HG02571 (cell line): ENCODE measurements around the gene MAP7D2.

Source experiments
- ATAC-seq: cut with Tn5 transposase; IDR thresholded peaks from one replicate; pipeline ENCODE4 v1.9.1; 2021; ENCODE audit warnings: mild to moderate bottlenecking, moderate library complexity; ENCODE audit not compliant: unreplicated experiment

MAP7D2 gene

GRCh38 chrX:20046223-20046622, 70.5 kb downstream of the MAP7D2 start:
- ATAC-seq: no peak

GRCh38 chrX:20042221-20042620, 74.5 kb downstream of the MAP7D2 start:
- no peak for ATAC-seq

DNA sequence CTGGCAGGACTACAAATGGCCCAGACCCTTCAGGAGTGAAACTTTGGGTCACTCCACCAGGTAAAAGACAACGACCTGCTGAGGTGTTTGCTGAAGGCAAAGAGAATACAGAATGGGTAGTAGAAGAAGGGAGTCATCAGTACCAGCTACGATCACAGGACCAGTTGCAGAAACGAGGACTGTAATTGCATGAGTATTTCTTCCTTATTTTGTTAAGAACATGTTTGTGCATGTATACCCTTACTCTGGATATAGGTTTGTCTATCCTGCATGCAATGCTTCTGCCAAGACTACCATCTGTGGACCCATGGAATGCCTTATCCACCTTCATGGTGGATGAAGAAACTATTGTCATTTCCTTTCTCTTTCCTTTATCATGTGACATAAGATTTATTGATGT, 77.7 kb downstream of the MAP7D2 start:
- ATAC-seq: no peak

- ATAC-seq: no peak
Measured at GRCh38 chrX:20037186-20037585, 79.5 kb downstream of the MAP7D2 start.

DNA sequence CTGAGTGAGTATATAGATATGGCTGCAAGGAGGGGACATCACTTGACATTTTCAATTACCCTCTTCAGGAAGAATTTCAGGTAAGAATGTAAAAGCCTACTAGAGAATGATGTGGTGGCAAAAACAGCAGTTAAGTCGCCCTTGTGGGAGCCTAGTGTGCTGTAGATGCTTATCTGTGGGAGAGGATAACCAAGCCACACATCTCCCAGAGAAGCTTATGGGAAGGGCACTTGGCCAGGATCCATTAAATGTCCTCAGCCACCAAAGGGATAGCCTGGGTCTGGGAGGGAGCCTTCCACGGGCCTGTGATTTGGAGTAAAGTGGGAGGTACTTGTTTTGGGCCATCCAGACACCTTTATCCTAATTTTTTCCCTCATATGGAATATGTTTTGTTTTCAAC, 84.5 kb downstream of the MAP7D2 start:
- no peak for ATAC-seq

- ATAC-seq: no peak
Measured at GRCh38 chrX:20029728-20030127, 87.0 kb downstream of the MAP7D2 start.

- no peak for ATAC-seq
Measured at GRCh38 chrX:20028588-20028987, 88.1 kb downstream of the MAP7D2 start.

DNA sequence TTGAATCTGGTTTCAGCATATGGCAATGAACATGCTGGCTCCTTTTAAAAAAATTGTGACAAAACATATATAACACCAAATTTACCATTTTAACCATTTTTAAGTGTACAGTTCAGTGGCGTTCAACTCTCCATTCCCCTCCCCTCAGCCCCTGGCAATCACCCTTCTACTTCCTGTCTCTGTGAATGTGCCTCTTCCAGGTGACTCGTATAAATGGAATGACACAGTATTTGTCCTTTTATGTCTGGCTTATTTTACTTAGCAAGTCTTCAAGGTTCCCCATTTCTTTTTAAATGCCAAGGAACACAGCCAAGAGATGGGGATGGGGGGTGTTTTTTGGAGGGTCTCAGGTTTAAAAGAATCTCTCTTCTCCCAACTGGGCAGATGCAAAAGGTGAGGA, 90.4 kb downstream of the MAP7D2 start:
- no peak for ATAC-seq

DNA sequence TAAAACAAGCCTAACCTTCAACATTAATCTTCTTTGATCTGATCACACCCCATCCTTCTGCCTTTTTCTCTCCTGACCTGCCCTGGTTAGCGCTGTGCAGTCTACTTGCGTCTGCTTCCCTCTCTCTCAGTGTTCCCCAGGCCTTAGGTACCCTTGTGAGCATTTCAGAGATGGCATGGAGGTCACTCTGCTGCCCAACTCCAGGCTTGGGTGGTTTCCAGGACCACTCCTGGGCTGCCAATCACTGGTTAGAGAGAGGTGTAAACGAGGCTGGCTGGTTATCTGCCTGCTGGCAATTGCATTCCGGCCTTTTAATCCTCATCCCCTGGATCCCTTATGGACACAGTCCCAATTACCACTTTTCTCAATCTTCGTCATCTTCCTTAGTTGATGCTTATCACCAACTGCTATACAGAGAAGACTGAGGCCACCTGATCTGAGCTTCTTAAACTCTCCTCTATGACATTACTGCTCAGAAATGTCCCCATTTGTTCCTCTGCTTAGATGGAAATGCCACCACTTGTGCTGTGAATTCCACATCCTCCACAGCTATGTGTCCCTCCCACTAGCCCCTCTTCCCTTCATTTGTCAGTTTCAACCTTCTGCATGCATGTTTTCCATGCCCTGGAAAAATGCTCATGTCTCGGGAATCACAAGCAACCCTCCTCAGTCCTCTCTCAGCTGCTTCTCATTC, 96.9 kb downstream of the MAP7D2 start:
- no peak for ATAC-seq

- no peak for ATAC-seq
Measured at GRCh38 chrX:20016616-20016945, 100.1 kb downstream of the MAP7D2 start.

GRCh38 chrX:20015945-20016615, 100.6 kb downstream of the MAP7D2 start:
- ATAC-seq: no peak

GRCh38 chrX:20015422-20015821, 101.3 kb downstream of the MAP7D2 start:
- no peak for ATAC-seq

- no peak for ATAC-seq
Measured at GRCh38 chrX:20011608-20012007, 105.1 kb downstream of the MAP7D2 start.

GRCh38 chrX:20007962-20008622, 108.6 kb downstream of the MAP7D2 start:
- ATAC-seq: no peak

GRCh38 chrX:20005883-20006282, 110.8 kb downstream of the MAP7D2 start:
- ATAC-seq: no peak

- no peak for ATAC-seq
Measured at GRCh38 chrX:20001588-20001987, 115.1 kb downstream of the MAP7D2 start.

DNA sequence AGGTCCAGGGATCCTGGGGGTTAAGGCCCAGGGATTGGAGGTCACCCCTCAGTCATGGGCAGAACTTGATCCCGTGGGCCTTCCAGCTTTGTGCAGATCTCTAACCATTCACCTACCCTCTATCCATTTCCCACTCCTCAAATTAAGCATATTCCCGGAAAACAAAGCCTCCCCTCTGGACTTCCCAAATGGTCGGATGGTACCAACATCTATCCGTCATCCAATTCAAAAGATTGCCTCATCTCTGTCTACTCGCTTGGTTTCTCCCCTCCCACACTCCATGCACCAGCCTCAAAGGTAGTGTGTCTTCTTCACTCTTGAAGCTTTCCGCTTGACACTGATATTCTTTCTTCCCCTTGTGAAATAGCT, 125.4 kb downstream of the MAP7D2 start:
- ATAC-seq: no peak

- ATAC-seq: peak; percentile 85
Measured at GRCh38 chrX:19990556-19991349, 126.0 kb downstream of the MAP7D2 start, which contains the start of gene BCLAF3. Gene BCLAF3, minus strand, starts transcription at chrX:19991061. Its CDS starts 20,797 bp downstream, at chrX:19970264.

- peak; percentile 18 for ATAC-seq
Measured at GRCh38 chrX:19990151-19990555, 126.6 kb downstream of the MAP7D2 start.

GRCh38 chrX:19987856-19988255, 128.9 kb downstream of the MAP7D2 start:
- no peak for ATAC-seq

DNA sequence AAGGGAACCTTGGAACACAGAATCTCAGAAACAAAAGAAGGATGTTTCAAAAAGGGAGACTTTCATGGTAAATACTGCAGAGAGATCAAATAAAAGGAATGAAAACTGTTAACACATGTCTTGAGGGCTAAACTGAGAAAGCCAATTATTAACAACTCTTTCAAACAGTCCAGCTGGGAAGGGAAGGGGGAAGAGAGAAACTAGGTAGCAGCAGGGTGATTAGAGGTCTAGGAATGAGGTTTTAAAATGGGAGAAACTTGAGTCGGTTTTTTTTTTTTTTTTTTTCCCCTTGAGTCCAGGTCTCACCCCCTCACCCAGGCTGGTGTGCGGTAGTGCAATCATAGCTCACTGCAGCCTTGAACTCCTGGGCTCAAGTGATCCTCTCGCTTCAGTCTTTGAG, 130.2 kb downstream of the MAP7D2 start:
- no peak for ATAC-seq
